Astrocyte (in vitro differentiated cells and primary cell): ENCODE results near the gene EXOC6B.

ENCODE experiments used
- CTCF ChIP-seq: IDR thresholded peaks from 2 replicates; pipeline ENCODE4 v1.5.1; 2011; ENCODE audit warnings: low read depth, mild to moderate bottlenecking, inconsistent platforms, low read length, moderate library complexity; ENCODE audit not compliant: insufficient read depth
- EZH2 ChIP-seq: IDR thresholded peaks from 2 replicates; pipeline ENCODE4 v1.6.1; 2012; ENCODE audit warnings: mild to moderate bottlenecking, low read length, inconsistent platforms; ENCODE audit not compliant: insufficient read depth

- TF ChIP-seq CTCF (no peak), EZH2 (no peak)
Measured at GRCh38 chr2:72685638-72686213, 140.1 kb downstream of the EXOC6B start.
